GM23338 (cell line): ENCODE measurements around the gene TANGO2. TPM values are rescaled to one million over a fixed set of nuclear protein-coding genes. Genes with fewer than 3 reads are reported as not detected.

ENCODE experiments used
- ATAC-seq: fragments of 200-7000 bp; cut with Tn5 transposase; 3 replicates; pipeline ENCODE4 v1.9.1; 2020
- DNase-seq: peaks from one replicate; pipeline ENCODE4 v3.0.0-alpha.2; 2015; ENCODE audit warnings: low spot score
- H2AFZ ChIP-seq: fragments of 200-600 bp; sonication (generic); 2 replicates; pipeline ENCODE4 v1.8.0; 2016; ENCODE audit warnings: antibody characterized with exemption, mild to moderate bottlenecking, moderate library complexity
- H3F3A ChIP-seq: fragments of 200-600 bp; sonication (generic); replicated peaks from 2 replicates; pipeline ENCODE4 v1.8.0; 2017; ENCODE audit warnings: antibody characterized with exemption, mixed run types, low read depth
- H3K27ac ChIP-seq: fragments of 200-600 bp; sonication (generic); 2 replicates; pipeline ENCODE4 v1.6.1; 2016; ENCODE audit warnings: low read depth
- H3K27me3 ChIP-seq: fragments of 200-600 bp; sonication (generic); 2 replicates; pipeline ENCODE4 v1.8.0; 2016; ENCODE audit warnings: mild to moderate bottlenecking, mixed run types, moderate library complexity; ENCODE audit not compliant: insufficient read depth
- H3K36me3 ChIP-seq: fragments of 200-600 bp; sonication (generic); 2 replicates; pipeline ENCODE4 v1.8.0; 2016; ENCODE audit warnings: mild to moderate bottlenecking; ENCODE audit not compliant: insufficient read depth
- H3K4me1 ChIP-seq: fragments of 200-600 bp; sonication (generic); 2 replicates; pipeline ENCODE4 v1.8.0; 2016; ENCODE audit warnings: mild to moderate bottlenecking, moderate library complexity; ENCODE audit not compliant: insufficient read depth
- H3K4me2 ChIP-seq: fragments of 200-600 bp; sonication (generic); 2 replicates; pipeline ENCODE4 v1.7.1; 2017; ENCODE audit warnings: mixed run types
- H3K4me3 ChIP-seq: fragments of 200-600 bp; sonication (generic); 2 replicates; pipeline ENCODE4 v1.6.1; 2016; ENCODE audit warnings: mixed run types
- H3K79me2 ChIP-seq: fragments of 200-600 bp; sonication (generic); replicated peaks from 2 replicates; pipeline ENCODE4 v1.8.0; 2017; ENCODE audit warnings: mild to moderate bottlenecking; ENCODE audit not compliant: insufficient read depth
- H3K9me2 ChIP-seq: fragments of 200-600 bp; sonication (generic); 2 replicates; pipeline ENCODE4 v1.8.0; 2017; ENCODE audit not compliant: insufficient read depth
- H4K20me1 ChIP-seq: fragments of 200-600 bp; sonication (generic); replicated peaks from 2 replicates; pipeline ENCODE4 v1.8.0; 2017; ENCODE audit warnings: mild to moderate bottlenecking; ENCODE audit not compliant: insufficient read depth
- H3K27ac Mint-ChIP-seq: 2 replicates; pipeline ENCODE4 v1.8.0; 2020; ENCODE audit warnings: inconsistent platforms, mild to moderate bottlenecking, moderate library complexity, mixed read lengths
- H3K27me3 Mint-ChIP-seq: 3 replicates; pipeline ENCODE4 v1.8.0; 2022; ENCODE audit warnings: low read depth, mild to moderate bottlenecking, moderate library complexity, mixed read lengths, inconsistent platforms; ENCODE audit not compliant: insufficient read depth, poor library complexity
- H3K36me3 Mint-ChIP-seq: 3 replicates; pipeline ENCODE4 v1.8.0; 2021; ENCODE audit warnings: low read depth, mild to moderate bottlenecking, inconsistent platforms, moderate library complexity, mixed read lengths
- H3K4me1 Mint-ChIP-seq: 3 replicates; pipeline ENCODE4 v1.8.0; 2020; ENCODE audit warnings: mild to moderate bottlenecking, inconsistent platforms, mixed read lengths
- H3K4me3 Mint-ChIP-seq: 3 replicates; pipeline ENCODE4 v1.8.0; 2021; ENCODE audit warnings: moderate library complexity, mild to moderate bottlenecking, inconsistent platforms, mixed read lengths
- H3K9me3 Mint-ChIP-seq: 3 replicates; pipeline ENCODE4 v1.8.0; 2020; ENCODE audit warnings: moderate library complexity, mild to moderate bottlenecking, inconsistent platforms, mixed read lengths
- CREB1 ChIP-seq: fragments of 250-450 bp; sonication (Bioruptor Pico); IDR thresholded peaks from 2 replicates; pipeline ENCODE4 v1.5.0; 2020; ENCODE audit warnings: low read depth, mild to moderate bottlenecking, moderate library complexity
- CTCF ChIP-seq, 2 experiments: fragments of 200-600 bp in 1 of 2; sonication (generic) in 1 of 2; conservative IDR thresholded peaks; 2 replicates each; pipeline versions ENCODE4 v1.5.1 to v1.6.1; 2016 to 2017; ENCODE audit warnings: antibody characterized with exemption in 2 of 2, low read depth in 2 of 2, mild to moderate bottlenecking in 2 of 2, moderate library complexity in 1 of 2
- EZH2 ChIP-seq: fragments of 200-600 bp; sonication (generic); IDR thresholded peaks from one replicate; pipeline ENCODE4 v1.8.0; 2017; ENCODE audit warnings: antibody characterized with exemption, mild to moderate bottlenecking, low read depth; ENCODE audit not compliant: unreplicated experiment
- EZH2phosphoT487 ChIP-seq: fragments of 200-600 bp; sonication (generic); IDR thresholded peaks from one replicate; pipeline ENCODE4 v1.8.1; 2018; ENCODE audit warnings: antibody characterized with exemption; ENCODE audit not compliant: unreplicated experiment
- ZNF114 ChIP-seq: fragments of 250-450 bp; sonication (Bioruptor Pico); IDR thresholded peaks from 2 replicates; pipeline ENCODE4 v1.5.0; 2020; ENCODE audit warnings: mild to moderate bottlenecking, moderate library complexity
- polyA plus RNA-seq: library from polyadenylated mRNA; unstranded; fragments of >200 nt; fragmentation: Nextera tagmentation; extraction: Ambion mirVana; gene quantifications from 2 replicates; pipeline ENCODE4 v1.2.1, GENCODE V29; 2016
- total RNA-seq: library from RNA; depleted of rRNA; stranded (reverse); fragments of >200 nt; shearing (Covaris generic); gene quantifications from 2 replicates; pipeline ENCODE4 v1.2.3, GENCODE V29; 2014
- TF ChIP-seq, protein P1 (sequence below): fragments of 250-450 bp; sonication (Bioruptor Pico); IDR thresholded peaks from 2 replicates; pipeline ENCODE4 v1.5.0; 2020; ENCODE audit warnings: mild to moderate bottlenecking, moderate library complexity

Gene TANGO2
- total and polyA plus RNA-seq, 2 experiments from 2014 or later: 6.9 to 15.0 TPM

- TF ChIP-seq, protein P1, sequence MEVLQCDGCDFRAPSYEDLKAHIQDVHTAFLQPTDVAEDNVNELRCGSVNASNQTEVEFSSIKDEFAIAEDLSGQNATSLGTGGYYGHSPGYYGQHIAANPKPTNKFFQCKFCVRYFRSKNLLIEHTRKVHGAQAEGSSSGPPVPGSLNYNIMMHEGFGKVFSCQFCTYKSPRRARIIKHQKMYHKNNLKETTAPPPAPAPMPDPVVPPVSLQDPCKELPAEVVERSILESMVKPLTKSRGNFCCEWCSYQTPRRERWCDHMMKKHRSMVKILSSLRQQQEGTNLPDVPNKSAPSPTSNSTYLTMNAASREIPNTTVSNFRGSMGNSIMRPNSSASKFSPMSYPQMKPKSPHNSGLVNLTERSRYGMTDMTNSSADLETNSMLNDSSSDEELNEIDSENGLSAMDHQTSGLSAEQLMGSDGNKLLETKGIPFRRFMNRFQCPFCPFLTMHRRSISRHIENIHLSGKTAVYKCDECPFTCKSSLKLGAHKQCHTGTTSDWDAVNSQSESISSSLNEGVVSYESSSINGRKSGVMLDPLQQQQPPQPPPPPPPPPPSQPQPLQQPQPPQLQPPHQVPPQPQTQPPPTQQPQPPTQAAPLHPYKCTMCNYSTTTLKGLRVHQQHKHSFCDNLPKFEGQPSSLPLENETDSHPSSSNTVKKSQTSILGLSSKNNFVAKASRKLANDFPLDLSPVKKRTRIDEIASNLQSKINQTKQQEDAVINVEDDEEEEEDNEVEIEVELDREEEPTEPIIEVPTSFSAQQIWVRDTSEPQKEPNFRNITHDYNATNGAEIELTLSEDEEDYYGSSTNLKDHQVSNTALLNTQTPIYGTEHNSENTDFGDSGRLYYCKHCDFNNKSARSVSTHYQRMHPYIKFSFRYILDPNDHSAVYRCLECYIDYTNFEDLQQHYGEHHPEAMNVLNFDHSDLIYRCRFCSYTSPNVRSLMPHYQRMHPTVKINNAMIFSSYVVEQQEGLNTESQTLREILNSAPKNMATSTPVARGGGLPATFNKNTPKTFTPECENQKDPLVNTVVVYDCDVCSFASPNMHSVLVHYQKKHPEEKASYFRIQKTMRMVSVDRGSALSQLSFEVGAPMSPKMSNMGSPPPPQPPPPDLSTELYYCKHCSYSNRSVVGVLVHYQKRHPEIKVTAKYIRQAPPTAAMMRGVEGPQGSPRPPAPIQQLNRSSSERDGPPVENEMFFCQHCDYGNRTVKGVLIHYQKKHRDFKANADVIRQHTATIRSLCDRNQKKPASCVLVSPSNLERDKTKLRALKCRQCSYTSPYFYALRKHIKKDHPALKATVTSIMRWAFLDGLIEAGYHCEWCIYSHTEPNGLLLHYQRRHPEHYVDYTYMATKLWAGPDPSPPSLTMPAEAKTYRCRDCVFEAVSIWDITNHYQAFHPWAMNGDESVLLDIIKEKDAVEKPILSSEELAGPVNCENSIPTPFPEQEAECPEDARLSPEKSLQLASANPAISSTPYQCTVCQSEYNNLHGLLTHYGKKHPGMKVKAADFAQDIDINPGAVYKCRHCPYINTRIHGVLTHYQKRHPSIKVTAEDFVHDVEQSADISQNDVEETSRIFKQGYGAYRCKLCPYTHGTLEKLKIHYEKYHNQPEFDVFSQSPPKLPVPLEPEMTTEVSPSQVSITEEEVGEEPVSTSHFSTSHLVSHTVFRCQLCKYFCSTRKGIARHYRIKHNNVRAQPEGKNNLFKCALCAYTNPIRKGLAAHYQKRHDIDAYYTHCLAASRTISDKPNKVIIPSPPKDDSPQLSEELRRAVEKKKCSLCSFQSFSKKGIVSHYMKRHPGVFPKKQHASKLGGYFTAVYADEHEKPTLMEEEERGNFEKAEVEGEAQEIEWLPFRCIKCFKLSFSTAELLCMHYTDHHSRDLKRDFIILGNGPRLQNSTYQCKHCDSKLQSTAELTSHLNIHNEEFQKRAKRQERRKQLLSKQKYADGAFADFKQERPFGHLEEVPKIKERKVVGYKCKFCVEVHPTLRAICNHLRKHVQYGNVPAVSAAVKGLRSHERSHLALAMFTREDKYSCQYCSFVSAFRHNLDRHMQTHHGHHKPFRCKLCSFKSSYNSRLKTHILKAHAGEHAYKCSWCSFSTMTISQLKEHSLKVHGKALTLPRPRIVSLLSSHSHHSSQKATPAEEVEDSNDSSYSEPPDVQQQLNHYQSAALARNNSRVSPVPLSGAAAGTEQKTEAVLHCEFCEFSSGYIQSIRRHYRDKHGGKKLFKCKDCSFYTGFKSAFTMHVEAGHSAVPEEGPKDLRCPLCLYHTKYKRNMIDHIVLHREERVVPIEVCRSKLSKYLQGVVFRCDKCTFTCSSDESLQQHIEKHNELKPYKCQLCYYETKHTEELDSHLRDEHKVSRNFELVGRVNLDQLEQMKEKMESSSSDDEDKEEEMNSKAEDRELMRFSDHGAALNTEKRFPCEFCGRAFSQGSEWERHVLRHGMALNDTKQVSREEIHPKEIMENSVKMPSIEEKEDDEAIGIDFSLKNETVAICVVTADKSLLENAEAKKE (CRISPR knock-in tag): no peak
Observed at GRCh38 chr22:20036084-20036482, 15.2 kb downstream of the TANGO2 start (continued).

DNA sequence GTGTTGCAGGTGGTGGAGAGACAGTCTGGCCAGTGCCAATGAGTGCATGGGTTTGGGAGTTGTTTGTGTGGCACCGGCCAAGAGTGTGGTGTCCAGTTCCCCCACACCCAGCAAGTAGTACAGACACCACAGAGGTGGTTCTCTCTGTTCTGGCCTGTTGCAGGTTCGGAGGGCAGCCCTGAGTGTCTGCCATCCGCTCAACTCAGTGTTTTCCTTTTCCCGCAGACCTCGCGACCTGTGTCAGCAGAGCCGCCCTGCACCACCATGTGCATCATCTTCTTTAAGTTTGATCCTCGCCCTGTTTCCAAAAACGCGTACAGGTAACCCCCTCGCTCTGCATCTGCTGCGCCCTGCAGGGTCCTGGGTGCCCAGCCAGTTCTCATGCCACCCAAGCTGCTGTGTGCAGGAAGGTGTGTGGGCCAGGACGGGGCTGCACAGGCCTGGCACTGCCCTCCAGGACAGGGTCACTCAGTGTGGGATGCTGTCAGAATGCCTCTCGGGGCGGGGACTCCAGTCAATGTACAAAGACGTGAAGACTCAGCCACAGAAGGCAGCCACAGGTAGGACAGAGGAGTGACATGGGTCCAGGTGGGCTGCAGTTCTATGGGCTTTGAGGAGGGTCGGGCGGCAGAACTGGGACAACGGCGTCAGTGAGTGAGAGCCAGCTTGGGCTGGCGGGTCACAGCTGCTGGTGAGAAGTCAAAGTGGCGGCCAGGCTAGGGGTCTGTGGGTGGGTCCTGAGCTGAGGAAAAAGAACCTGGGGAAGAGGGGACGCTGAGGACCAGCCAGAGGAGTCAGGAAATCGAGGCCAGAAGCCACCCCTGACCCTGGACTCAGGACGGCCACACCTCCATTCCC is 15.9 kb downstream of the TANGO2 start:
- H4K20me1 ChIP-seq: no peaks in the 10 kb centered on the region; the same call in 1 of the 2 replicates
- no peaks in the 10 kb centered on the region for H3K27me3 ChIP-seq
- TF ChIP-seq EZH2phosphoT487: no peak
- Mint-ChIP-seq H3K4me1 (no peaks in the 10 kb centered on the region), H3K9me3 (no peaks in the 10 kb centered on the region), H3K4me3 (no peak overlapping the region), H3K27ac (no peak overlapping the region), H3K27me3 (peaks cover 11% of the 10 kb centered on the region), H3K36me3 (no peaks in the 10 kb centered on the region; the same call in 2 of the 3 replicates)
- no peaks in the 10 kb centered on the region for H3K36me3 ChIP-seq
- no peaks in the 10 kb centered on the region for H3K9me2 ChIP-seq
- no peak overlapping the region for H2AFZ ChIP-seq
- no peaks in the 10 kb centered on the region for H3K79me2 ChIP-seq
- no peak overlapping the region for H3K27ac ChIP-seq
- ATAC-seq (no peak), DNase-seq (no peak)
- H3K4me3 ChIP-seq: no peak overlapping the region
- no peaks in the 10 kb centered on the region for H3K4me1 ChIP-seq
- no peak overlapping the region for H3K4me2 ChIP-seq
- no peaks in the 10 kb centered on the region for H3F3A ChIP-seq

- H3F3A ChIP-seq: no peaks in the 10 kb centered on the region
- no peaks in the 10 kb centered on the region for H3K4me1 Mint-ChIP-seq
- H3K9me3 Mint-ChIP-seq: no peaks in the 10 kb centered on the region
- H3K79me2 ChIP-seq: no peaks in the 10 kb centered on the region
- no peak overlapping the region for H3K4me3 ChIP-seq
- H3K9me2 ChIP-seq: no peaks in the 10 kb centered on the region
- ATAC-seq: no peak
- H3K36me3 Mint-ChIP-seq: no peaks in the 10 kb centered on the region; the same call in 2 of the 3 replicates
- DNase-seq: no peak
- H3K27ac Mint-ChIP-seq: no peak overlapping the region
- no peak overlapping the region for H3K4me3 Mint-ChIP-seq
- H3K27me3 Mint-ChIP-seq: peaks cover 8% of the 10 kb centered on the region
- no peak overlapping the region for H3K4me2 ChIP-seq
- no peaks in the 10 kb centered on the region; the same call in 1 of the 2 replicates for H4K20me1 ChIP-seq
- H3K27me3 ChIP-seq: no peaks in the 10 kb centered on the region
- no peak overlapping the region for H3K27ac ChIP-seq
- H2AFZ ChIP-seq: no peak overlapping the region
- no peaks in the 10 kb centered on the region for H3K4me1 ChIP-seq
- no peaks in the 10 kb centered on the region for H3K36me3 ChIP-seq
- TF ChIP-seq ZNF114 (CRISPR knock-in tag) (no peak), CTCF (conservative IDR thresholded peaks at IDR 0.05; ENCODE audit: low read depth in 2 of 2) (no peak), CREB1 (CRISPR knock-in tag) (no peak), EZH2 (no peak)
Observed at GRCh38 chr22:20037419-20037818, 16.5 kb downstream of the TANGO2 start.
